DND-41 (cell line): ENCODE results near the gene CD4.

ENCODE experiments used
- ATAC-seq: fragments of 200-7000 bp; cut with Tn5 transposase; 3 replicates; pipeline ENCODE4 v1.9.1; 2021; ENCODE audit warnings: low read depth; ENCODE audit not compliant: insufficient read depth
- DNase-seq: peaks from one replicate; pipeline ENCODE4 v3.0.0-alpha.2; 2020
- H2AFZ ChIP-seq: 2 replicates; pipeline ENCODE4 v1.6.0; 2012; ENCODE audit warnings: low read depth, low read length
- H3K27ac ChIP-seq: 2 replicates; pipeline ENCODE4 v1.5.1; 2012; ENCODE audit warnings: low read length, inconsistent platforms
- H3K27me3 ChIP-seq: fragments of 200-600 bp; sonication (generic); 2 replicates; pipeline ENCODE4 v1.6.0; 2012; ENCODE audit warnings: low read length, mild to moderate bottlenecking, inconsistent platforms; ENCODE audit not compliant: insufficient read depth, poor library complexity
- H3K36me3 ChIP-seq: 2 replicates; pipeline ENCODE4 v1.5.1; 2012; ENCODE audit warnings: low read length, inconsistent platforms; ENCODE audit not compliant: insufficient read depth
- H3K4me1 ChIP-seq: 2 replicates; pipeline ENCODE4 v1.5.1; 2012; ENCODE audit warnings: mild to moderate bottlenecking, low read length; ENCODE audit not compliant: insufficient read depth
- H3K4me2 ChIP-seq: 2 replicates; pipeline ENCODE4 v1.6.0; 2012; ENCODE audit warnings: mild to moderate bottlenecking, moderate library complexity, low read length, inconsistent platforms; ENCODE audit not compliant: insufficient read depth
- H3K4me3 ChIP-seq, 2 experiments: fragments of 200-600 bp in 1 of 2; shearing (Covaris generic) in 1 of 2; 2 replicates each; pipeline ENCODE4 v1.5.1; 2012 to 2016; ENCODE audit warnings: inconsistent platforms in 2 of 2, low read length in 2 of 2, mild to moderate bottlenecking in 2 of 2, low read depth in 1 of 2, moderate library complexity in 1 of 2
- H3K79me2 ChIP-seq: 2 replicates; pipeline ENCODE4 v1.6.0; 2012; ENCODE audit warnings: low read length, inconsistent platforms; ENCODE audit not compliant: insufficient read depth
- H3K9ac ChIP-seq: 2 replicates; pipeline ENCODE4 v1.6.0; 2012; ENCODE audit warnings: low read depth, mild to moderate bottlenecking, inconsistent platforms, low read length, moderate library complexity
- H3K9me3 ChIP-seq: 2 replicates; pipeline ENCODE4 v1.5.1; 2012; ENCODE audit warnings: low read length, moderate library complexity, mild to moderate bottlenecking, inconsistent platforms; ENCODE audit not compliant: insufficient read depth, severe bottlenecking
- H4K20me1 ChIP-seq: 2 replicates; pipeline ENCODE4 v1.6.0; 2012; ENCODE audit warnings: low read length; ENCODE audit not compliant: insufficient read depth
- CTCF ChIP-seq: IDR thresholded peaks from 2 replicates; pipeline ENCODE4 v1.5.1; 2012; ENCODE audit warnings: borderline replicate concordance, low read length, moderate library complexity, mild to moderate bottlenecking; ENCODE audit not compliant: poor library complexity, severe bottlenecking; ENCODE audit errors: extremely low read depth
- EZH2 ChIP-seq: IDR thresholded peaks from 3 replicates; pipeline ENCODE4 v1.6.1; 2012; ENCODE audit warnings: borderline replicate concordance, low read depth, mild to moderate bottlenecking, moderate library complexity, low read length, inconsistent platforms; ENCODE audit not compliant: severe bottlenecking

CD4 gene

DNA sequence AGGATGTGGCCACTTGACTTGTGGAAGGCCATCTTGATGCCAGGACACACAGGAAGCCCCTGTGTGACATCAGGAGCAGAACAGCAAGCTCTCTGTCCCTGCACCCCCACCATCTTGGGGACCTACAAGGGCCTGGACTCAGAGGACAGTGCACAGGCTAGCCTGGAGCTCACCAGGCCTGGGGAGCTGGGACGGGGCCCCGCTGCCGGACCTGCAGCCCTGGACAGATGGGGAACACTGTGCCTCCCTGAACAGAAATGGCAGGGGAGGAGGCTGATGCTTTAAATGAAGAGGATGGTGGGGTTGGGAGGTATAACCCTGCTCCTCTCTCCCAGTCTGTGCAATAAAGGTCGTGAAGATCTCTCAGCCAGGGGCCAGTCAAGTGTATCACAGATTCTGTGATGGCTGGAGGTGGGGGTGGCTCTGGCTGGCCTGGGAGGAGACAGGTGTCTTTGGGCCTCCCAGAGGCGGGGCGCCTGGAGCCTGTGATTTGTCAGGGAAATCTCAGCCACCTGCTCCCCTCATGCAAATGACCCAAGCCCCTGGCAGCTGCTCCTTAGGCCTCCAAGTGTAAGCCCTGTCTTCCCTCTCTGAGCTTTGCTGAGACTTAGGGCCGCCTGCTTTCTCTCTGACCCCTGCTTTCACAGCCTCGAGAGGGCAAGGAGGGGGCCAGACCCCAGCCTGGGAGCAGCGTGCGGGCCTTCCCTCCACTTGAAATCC is 50.3 kb downstream of the CD4 start:
- Histone ChIP-seq H3K9me3 (no peaks in the 10 kb centered on the region), H3K9ac (no peak overlapping the region), H3K4me3 (no peak overlapping the region), H3K79me2 (no peaks in the 10 kb centered on the region), H2AFZ (no peak overlapping the region), H3K27me3 (peaks cover 4% of the 10 kb centered on the region), H3K4me1 (no peaks in the 10 kb centered on the region), H4K20me1 (no peaks in the 10 kb centered on the region), H3K4me2 (no peak overlapping the region), H3K36me3 (no peaks in the 10 kb centered on the region), H3K27ac (no peak overlapping the region)
- ATAC-seq: no peak
- no peak for DNase-seq
- TF ChIP-seq CTCF: no peak
- TF ChIP-seq EZH2: no peak

DNA sequence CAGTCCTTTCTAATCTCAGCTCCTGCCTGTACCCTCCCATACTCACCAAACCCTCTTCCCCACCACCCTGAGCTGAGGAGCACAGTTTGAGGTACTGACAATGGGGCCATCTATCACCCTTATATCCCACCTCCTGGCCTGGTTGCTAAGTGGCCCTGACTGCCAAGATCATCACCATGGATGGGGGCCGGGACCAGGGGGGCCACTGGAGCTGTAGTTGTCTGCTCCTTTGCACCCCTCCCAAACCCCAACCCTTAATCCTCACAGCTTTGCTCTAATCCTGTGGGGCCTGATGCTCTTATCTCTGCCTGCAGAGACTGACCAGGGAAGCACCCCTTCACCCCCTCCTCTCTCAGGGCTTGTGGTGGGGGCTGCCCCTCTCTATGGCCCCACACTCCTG is 51.0 kb downstream of the CD4 start:
- DNase-seq: no peak
- ATAC-seq: no peak
- H3K4me1 ChIP-seq: no peaks in the 10 kb centered on the region
- H4K20me1 ChIP-seq: no peaks in the 10 kb centered on the region
- H3K79me2 ChIP-seq: no peaks in the 10 kb centered on the region
- no peak overlapping the region for H3K4me3 ChIP-seq
- no peak overlapping the region for H2AFZ ChIP-seq
- no peaks in the 10 kb centered on the region for H3K36me3 ChIP-seq
- no peak overlapping the region for H3K9ac ChIP-seq
- no peak for TF ChIP-seq EZH2
- no peak for TF ChIP-seq CTCF
- H3K4me2 ChIP-seq: no peak overlapping the region
- H3K27ac ChIP-seq: no peak overlapping the region
- peaks cover 4% of the 10 kb centered on the region for H3K27me3 ChIP-seq
- no peaks in the 10 kb centered on the region for H3K9me3 ChIP-seq

GRCh38 chr12:6840761-6841515 is 51.6 kb downstream of the CD4 start, which contains the start of gene GNB3:
TSS of gene GNB3 (plus strand) at chr12:6840925. CDS start at chr12:6841288, 363 bp downstream.
- DNase-seq (no peak), ATAC-seq (no peak)
- Histone ChIP-seq H3K27ac (no peak within 1 kb of the TSS), H3K27me3 (peaks cover 4% of the 10 kb centered on the region), H3K4me1 (no peaks in the 10 kb centered on the region), H3K4me2 (no peak within 1 kb of the TSS), H3K4me3 (no peak within 1 kb of the TSS), H2AFZ (no peak within 1 kb of the TSS), H4K20me1 (no peaks in the 10 kb centered on the region), H3K9ac (no peak within 1 kb of the TSS), H3K9me3 (no peaks in the 10 kb centered on the region), H3K79me2 (no peaks in the 10 kb centered on the region), H3K36me3 (no peaks in the 10 kb centered on the region)
- TF ChIP-seq CTCF: no peak
- no peak for TF ChIP-seq EZH2
